GM23338 (cell line): Measurements from ENCODE around the gene RBBP7. TPM values are rescaled to one million over a fixed set of nuclear protein-coding genes. Genes with fewer than 3 reads are reported as not detected.

Experiments used
- ATAC-seq: fragments of 200-7000 bp; cut with Tn5 transposase; 3 replicates; pipeline ENCODE4 v1.9.1; 2020
- DNase-seq: peaks from one replicate; pipeline ENCODE4 v3.0.0-alpha.2; 2015; ENCODE audit warnings: low spot score
- H2AFZ ChIP-seq: fragments of 200-600 bp; sonication (generic); 2 replicates; pipeline ENCODE4 v1.8.0; 2016; ENCODE audit warnings: antibody characterized with exemption, mild to moderate bottlenecking, moderate library complexity
- H3F3A ChIP-seq: fragments of 200-600 bp; sonication (generic); replicated peaks from 2 replicates; pipeline ENCODE4 v1.8.0; 2017; ENCODE audit warnings: antibody characterized with exemption, mixed run types, low read depth
- H3K27ac ChIP-seq: fragments of 200-600 bp; sonication (generic); 2 replicates; pipeline ENCODE4 v1.6.1; 2016; ENCODE audit warnings: low read depth
- H3K27me3 ChIP-seq: fragments of 200-600 bp; sonication (generic); 2 replicates; pipeline ENCODE4 v1.8.0; 2016; ENCODE audit warnings: mild to moderate bottlenecking, mixed run types, moderate library complexity; ENCODE audit not compliant: insufficient read depth
- H3K36me3 ChIP-seq: fragments of 200-600 bp; sonication (generic); 2 replicates; pipeline ENCODE4 v1.8.0; 2016; ENCODE audit warnings: mild to moderate bottlenecking; ENCODE audit not compliant: insufficient read depth
- H3K4me1 ChIP-seq: fragments of 200-600 bp; sonication (generic); 2 replicates; pipeline ENCODE4 v1.8.0; 2016; ENCODE audit warnings: mild to moderate bottlenecking, moderate library complexity; ENCODE audit not compliant: insufficient read depth
- H3K4me2 ChIP-seq: fragments of 200-600 bp; sonication (generic); 2 replicates; pipeline ENCODE4 v1.7.1; 2017; ENCODE audit warnings: mixed run types
- H3K4me3 ChIP-seq: fragments of 200-600 bp; sonication (generic); 2 replicates; pipeline ENCODE4 v1.6.1; 2016; ENCODE audit warnings: mixed run types
- H3K79me2 ChIP-seq: fragments of 200-600 bp; sonication (generic); replicated peaks from 2 replicates; pipeline ENCODE4 v1.8.0; 2017; ENCODE audit warnings: mild to moderate bottlenecking; ENCODE audit not compliant: insufficient read depth
- H3K9me2 ChIP-seq: fragments of 200-600 bp; sonication (generic); 2 replicates; pipeline ENCODE4 v1.8.0; 2017; ENCODE audit not compliant: insufficient read depth
- H4K20me1 ChIP-seq: fragments of 200-600 bp; sonication (generic); replicated peaks from 2 replicates; pipeline ENCODE4 v1.8.0; 2017; ENCODE audit warnings: mild to moderate bottlenecking; ENCODE audit not compliant: insufficient read depth
- H3K27ac Mint-ChIP-seq: 2 replicates; pipeline ENCODE4 v1.8.0; 2020; ENCODE audit warnings: inconsistent platforms, mild to moderate bottlenecking, moderate library complexity, mixed read lengths
- H3K27me3 Mint-ChIP-seq: 3 replicates; pipeline ENCODE4 v1.8.0; 2022; ENCODE audit warnings: low read depth, mild to moderate bottlenecking, moderate library complexity, mixed read lengths, inconsistent platforms; ENCODE audit not compliant: insufficient read depth, poor library complexity
- H3K36me3 Mint-ChIP-seq: 3 replicates; pipeline ENCODE4 v1.8.0; 2021; ENCODE audit warnings: low read depth, mild to moderate bottlenecking, inconsistent platforms, moderate library complexity, mixed read lengths
- H3K4me1 Mint-ChIP-seq: 3 replicates; pipeline ENCODE4 v1.8.0; 2020; ENCODE audit warnings: mild to moderate bottlenecking, inconsistent platforms, mixed read lengths
- H3K4me3 Mint-ChIP-seq: 3 replicates; pipeline ENCODE4 v1.8.0; 2021; ENCODE audit warnings: moderate library complexity, mild to moderate bottlenecking, inconsistent platforms, mixed read lengths
- H3K9me3 Mint-ChIP-seq: 3 replicates; pipeline ENCODE4 v1.8.0; 2020; ENCODE audit warnings: moderate library complexity, mild to moderate bottlenecking, inconsistent platforms, mixed read lengths
- CREB1 ChIP-seq: fragments of 250-450 bp; sonication (Bioruptor Pico); IDR thresholded peaks from 2 replicates; pipeline ENCODE4 v1.5.0; 2020; ENCODE audit warnings: low read depth, mild to moderate bottlenecking, moderate library complexity
- CTCF ChIP-seq, 2 experiments: fragments of 200-600 bp in 1 of 2; sonication (generic) in 1 of 2; conservative IDR thresholded peaks; 2 replicates each; pipeline versions ENCODE4 v1.5.1 to v1.6.1; 2016 to 2017; ENCODE audit warnings: antibody characterized with exemption in 2 of 2, low read depth in 2 of 2, mild to moderate bottlenecking in 2 of 2, moderate library complexity in 1 of 2
- ETS1 ChIP-seq: IDR thresholded peaks from 2 replicates; pipeline ENCODE4 v1.6.1; 2016; ENCODE audit warnings: antibody characterized with exemption
- EZH2 ChIP-seq: fragments of 200-600 bp; sonication (generic); IDR thresholded peaks from one replicate; pipeline ENCODE4 v1.8.0; 2017; ENCODE audit warnings: antibody characterized with exemption, mild to moderate bottlenecking, low read depth; ENCODE audit not compliant: unreplicated experiment
- EZH2phosphoT487 ChIP-seq: fragments of 200-600 bp; sonication (generic); IDR thresholded peaks from one replicate; pipeline ENCODE4 v1.8.1; 2018; ENCODE audit warnings: antibody characterized with exemption; ENCODE audit not compliant: unreplicated experiment
- JUNB ChIP-seq: IDR thresholded peaks from one replicate; pipeline ENCODE4 v1.6.1; 2016; ENCODE audit warnings: antibody characterized with exemption; ENCODE audit not compliant: unreplicated experiment
- ZNF114 ChIP-seq: fragments of 250-450 bp; sonication (Bioruptor Pico); IDR thresholded peaks from 2 replicates; pipeline ENCODE4 v1.5.0; 2020; ENCODE audit warnings: mild to moderate bottlenecking, moderate library complexity
- polyA plus RNA-seq: library from polyadenylated mRNA; unstranded; fragments of >200 nt; fragmentation: Nextera tagmentation; extraction: Ambion mirVana; gene quantifications from 2 replicates; pipeline ENCODE4 v1.2.1, GENCODE V29; 2016
- total RNA-seq: library from RNA; depleted of rRNA; stranded (reverse); fragments of >200 nt; shearing (Covaris generic); gene quantifications from 2 replicates; pipeline ENCODE4 v1.2.3, GENCODE V29; 2014

The RBBP7 gene
- total and polyA plus RNA-seq, 2 experiments from 2014 or later: 111 to 167 TPM

GRCh38 chrX:16882702-16883486 is 12.7 kb upstream of the RBBP7 start:
- TF ChIP-seq CREB1: peak; percentile 23; the same call in 1 of the 2 replicates
- TF ChIP-seq ZNF114 (CRISPR knock-in tag): no peak
- TF ChIP-seq CTCF (conservative IDR thresholded peaks at IDR 0.05; ENCODE audit: low read depth in 2 of 2): peak; percentile 74 to 78
- DNase-seq (peak; percentile 78), ATAC-seq (peak; percentile 95)
- Histone ChIP-seq H3K9me2 (no peaks in the 10 kb centered on the region), H3K4me1 (no peaks in the 10 kb centered on the region), H3K27ac (no peak overlapping the region), H3K4me2 (peak overlapping the region; percentile 84), H3K27me3 (no peaks in the 10 kb centered on the region), H2AFZ (peak overlapping the region; percentile 87), H3K79me2 (no peaks in the 10 kb centered on the region), H3F3A (no peaks in the 10 kb centered on the region), H3K4me3 (peak overlapping the region; percentile 67), H3K36me3 (no peaks in the 10 kb centered on the region), H4K20me1 (no peaks in the 10 kb centered on the region)
- no peaks in the 10 kb centered on the region for H3K4me1 Mint-ChIP-seq
- peak overlapping the region; percentile 77 for H3K4me3 Mint-ChIP-seq
- H3K36me3 Mint-ChIP-seq: no peaks in the 10 kb centered on the region
- peak overlapping the region; percentile 77; the same call in 1 of the 2 replicates for H3K27ac Mint-ChIP-seq
- peaks cover 3% of the 10 kb centered on the region for H3K27me3 Mint-ChIP-seq
- no peaks in the 10 kb centered on the region for H3K9me3 Mint-ChIP-seq

GRCh38 chrX:16882169-16882568 is 12.0 kb upstream of the RBBP7 start:
- H3K4me1 ChIP-seq: no peaks in the 10 kb centered on the region
- no peaks in the 10 kb centered on the region for H3F3A ChIP-seq
- Mint-ChIP-seq H3K4me1 (no peaks in the 10 kb centered on the region), H3K4me3 (peak overlapping the region; percentile 49), H3K27me3 (peaks cover 3% of the 10 kb centered on the region), H3K9me3 (no peaks in the 10 kb centered on the region), H3K36me3 (no peaks in the 10 kb centered on the region), H3K27ac (no peak overlapping the region)
- ATAC-seq (no peak), DNase-seq (no peak)
- H3K36me3 ChIP-seq: no peaks in the 10 kb centered on the region
- H3K27me3 ChIP-seq: no peaks in the 10 kb centered on the region
- H3K79me2 ChIP-seq: no peaks in the 10 kb centered on the region
- peak overlapping the region; percentile 84 for H3K4me2 ChIP-seq
- peak overlapping the region; percentile 87; the same call in 1 of the 2 replicates for H2AFZ ChIP-seq
- H3K4me3 ChIP-seq: peak overlapping the region; percentile 67
- no peak for TF ChIP-seq EZH2
- no peak for TF ChIP-seq ETS1
- no peak for TF ChIP-seq JUNB
- no peaks in the 10 kb centered on the region for H3K9me2 ChIP-seq
- no peaks in the 10 kb centered on the region for H4K20me1 ChIP-seq
- H3K27ac ChIP-seq: no peak overlapping the region

GRCh38 chrX:16876696-16877095 is 6.5 kb upstream of the RBBP7 start:
- Histone ChIP-seq H3K79me2 (no peaks in the 10 kb centered on the region), H3K36me3 (no peaks in the 10 kb centered on the region), H4K20me1 (no peaks in the 10 kb centered on the region), H3F3A (no peaks in the 10 kb centered on the region), H2AFZ (no peak overlapping the region), H3K4me1 (peaks cover 6% of the 10 kb centered on the region; the same call in 1 of the 2 replicates), H3K4me3 (no peak overlapping the region), H3K27me3 (no peaks in the 10 kb centered on the region), H3K27ac (no peak overlapping the region), H3K4me2 (no peak overlapping the region), H3K9me2 (no peaks in the 10 kb centered on the region)
- no peak overlapping the region for H3K4me3 Mint-ChIP-seq
- ATAC-seq (no peak), DNase-seq (no peak)
- no peak overlapping the region for H3K27ac Mint-ChIP-seq
- no peaks in the 10 kb centered on the region for H3K9me3 Mint-ChIP-seq
- H3K36me3 Mint-ChIP-seq: no peaks in the 10 kb centered on the region
- H3K27me3 Mint-ChIP-seq: peaks cover 2% of the 10 kb centered on the region
- H3K4me1 Mint-ChIP-seq: peaks cover 12% of the 10 kb centered on the region
- TF ChIP-seq EZH2phosphoT487: no peak
